A172 (cell line): ENCODE measurements around the gene VPREB3. TPM values are rescaled to one million over a fixed set of nuclear protein-coding genes. Genes with fewer than 3 reads are reported as not detected.

ENCODE experiments used
- DNase-seq: peaks from one replicate; pipeline ENCODE4 v3.0.0-alpha.2; 2015; ENCODE audit warnings: low spot score
- total RNA-seq: library from RNA; depleted of rRNA; stranded (reverse); fragments of >200 nt; shearing (Covaris generic); gene quantifications from 2 replicates; pipeline ENCODE4 v1.2.3, GENCODE V29; 2014

The VPREB3 gene
- total RNA-seq, 1 experiment from 2014 or later = not detected

GRCh38 chr22:23782703-23783102 lies 28.5 kb upstream of the VPREB3 start:
- DNase-seq = no peak

DNA sequence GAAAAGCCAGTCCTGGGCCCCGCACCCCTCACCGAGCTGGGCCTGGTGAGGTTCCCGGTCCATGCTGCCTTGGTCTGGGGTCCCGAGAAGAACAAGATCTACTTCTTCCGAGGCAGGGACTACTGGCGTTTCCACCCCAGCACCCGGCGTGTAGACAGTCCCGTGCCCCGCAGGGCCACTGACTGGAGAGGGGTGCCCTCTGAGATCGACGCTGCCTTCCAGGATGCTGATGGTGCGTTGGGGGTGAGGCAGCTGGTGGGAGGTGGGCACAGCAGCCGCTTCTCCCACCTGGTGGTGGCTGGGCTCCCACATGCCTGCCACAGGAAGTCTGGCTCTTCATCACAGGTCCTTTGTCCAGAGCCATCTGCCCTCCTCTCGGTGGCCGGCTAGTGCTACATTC lies 28.0 kb upstream of the VPREB3 start:
- DNase-seq = no peak

DNA sequence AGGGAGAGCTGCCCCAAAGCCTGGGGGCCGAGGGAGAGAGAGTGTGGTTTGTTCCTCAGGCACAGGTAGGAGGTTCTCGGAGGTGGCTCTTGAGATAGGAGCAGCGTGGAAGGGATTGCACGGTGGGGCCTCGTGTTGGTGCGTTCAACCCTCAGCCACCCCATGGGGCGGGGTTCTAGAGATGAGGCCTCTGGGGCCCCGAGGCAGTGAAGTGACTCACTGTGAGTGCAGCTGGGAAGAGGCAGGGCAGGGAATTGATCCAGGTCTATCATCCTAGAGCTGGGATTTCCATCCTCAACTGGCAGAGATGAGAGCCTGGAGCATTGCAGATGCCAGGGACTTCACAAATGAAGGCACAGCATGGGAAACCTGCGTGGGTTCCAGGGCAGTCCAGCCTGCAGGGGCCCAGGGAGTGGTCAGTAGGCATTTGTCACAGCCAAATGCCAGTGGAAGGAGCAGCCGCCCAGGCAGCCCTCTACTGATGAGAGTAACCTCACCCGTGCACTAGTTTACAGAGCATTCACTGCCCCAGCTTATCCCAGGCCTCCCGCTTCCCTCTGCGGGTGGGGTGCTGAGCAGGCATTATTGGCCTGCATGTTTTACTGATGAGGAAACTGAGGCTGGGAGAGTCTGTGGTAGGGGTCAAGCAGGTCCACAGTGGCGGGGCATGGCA lies 27.4 kb upstream of the VPREB3 start:
- DNase-seq = peak; percentile 69

GRCh38 chr22:23781065-23781464 lies 26.8 kb upstream of the VPREB3 start:
- no peak for DNase-seq

DNA sequence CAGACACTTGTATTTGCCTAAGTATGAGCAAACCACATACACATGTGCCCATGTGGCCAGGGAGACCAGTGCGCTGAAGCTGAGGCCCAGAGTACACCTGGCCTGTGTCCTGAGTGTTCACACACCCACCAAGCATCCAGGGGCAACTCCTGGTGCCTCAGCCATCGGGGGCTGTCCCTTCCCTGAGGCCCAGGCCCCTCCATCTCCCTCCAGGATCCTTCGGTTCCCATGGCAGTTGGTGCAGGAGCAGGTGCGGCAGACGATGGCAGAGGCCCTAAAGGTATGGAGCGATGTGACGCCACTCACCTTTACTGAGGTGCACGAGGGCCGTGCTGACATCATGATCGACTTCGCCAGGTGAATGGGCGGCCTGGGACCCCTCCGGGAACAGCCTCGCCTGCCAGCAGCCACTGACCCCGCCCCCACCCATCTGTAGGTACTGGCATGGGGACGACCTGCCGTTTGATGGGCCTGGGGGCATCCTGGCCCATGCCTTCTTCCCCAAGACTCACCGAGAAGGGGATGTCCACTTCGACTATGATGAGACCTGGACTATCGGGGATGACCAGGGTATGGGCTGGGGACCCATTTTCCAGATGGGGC lies 26.0 kb upstream of the VPREB3 start:
- no peak for DNase-seq

DNA sequence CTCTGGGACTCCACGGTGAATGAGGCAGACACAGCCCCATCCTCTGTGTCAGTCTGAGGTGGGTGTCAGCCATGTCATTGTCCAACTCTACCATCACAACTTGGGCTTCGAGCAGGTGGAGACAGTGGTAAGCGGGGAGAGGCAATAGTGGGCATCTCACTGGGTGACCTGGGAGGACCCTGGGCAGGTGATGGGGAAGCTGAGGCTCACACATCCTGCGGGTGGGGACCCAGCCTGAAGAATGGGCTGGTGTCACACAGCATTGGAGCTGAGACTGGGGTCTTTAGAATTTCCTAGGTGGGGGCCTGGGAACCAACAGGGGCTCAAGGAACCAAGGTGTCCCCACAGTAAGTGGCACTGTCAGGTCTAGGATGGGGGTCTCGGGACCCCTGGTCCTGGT lies 25.5 kb upstream of the VPREB3 start:
- DNase-seq = no peak

- no peak for DNase-seq
Measured at GRCh38 chr22:23779083-23779482, 24.9 kb upstream of the VPREB3 start.

- no peak for DNase-seq
Measured at GRCh38 chr22:23778577-23778900, 24.3 kb upstream of the VPREB3 start.

- no peak for DNase-seq
Measured at GRCh38 chr22:23777776-23778576, 23.8 kb upstream of the VPREB3 start.

DNA sequence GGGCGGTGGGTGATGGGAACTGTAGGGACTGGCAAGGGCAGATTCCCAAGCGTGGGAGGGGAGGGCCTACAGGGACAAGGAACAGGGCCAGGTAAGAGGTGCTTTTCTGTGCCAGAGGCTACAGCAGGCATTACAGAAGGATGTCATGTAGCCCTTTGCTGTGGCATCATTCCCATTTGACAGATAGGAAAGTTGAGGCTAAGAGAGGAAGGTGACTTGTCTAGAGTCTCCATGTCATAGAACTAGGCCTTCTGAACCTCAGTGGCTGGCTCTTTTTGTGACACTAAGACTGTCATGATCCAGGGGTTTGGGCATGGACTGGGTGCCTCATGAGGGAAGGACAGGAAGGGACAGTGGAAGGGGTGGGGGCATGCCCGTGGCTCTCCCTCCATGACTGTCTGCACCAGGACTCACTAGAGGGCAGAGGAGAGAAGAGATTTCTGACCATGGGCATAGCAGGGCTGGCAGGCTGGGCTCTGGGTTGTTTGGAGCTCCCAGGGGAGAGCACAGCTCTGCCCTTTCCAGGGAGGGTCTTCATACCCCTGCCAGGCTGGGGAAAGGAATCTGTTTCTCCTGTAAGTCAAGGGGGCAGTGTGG lies 21.7 kb upstream of the VPREB3 start:
- no peak for DNase-seq

- peak; percentile 51 for DNase-seq
Measured at GRCh38 chr22:23774922-23775436, 20.8 kb upstream of the VPREB3 start.

DNA sequence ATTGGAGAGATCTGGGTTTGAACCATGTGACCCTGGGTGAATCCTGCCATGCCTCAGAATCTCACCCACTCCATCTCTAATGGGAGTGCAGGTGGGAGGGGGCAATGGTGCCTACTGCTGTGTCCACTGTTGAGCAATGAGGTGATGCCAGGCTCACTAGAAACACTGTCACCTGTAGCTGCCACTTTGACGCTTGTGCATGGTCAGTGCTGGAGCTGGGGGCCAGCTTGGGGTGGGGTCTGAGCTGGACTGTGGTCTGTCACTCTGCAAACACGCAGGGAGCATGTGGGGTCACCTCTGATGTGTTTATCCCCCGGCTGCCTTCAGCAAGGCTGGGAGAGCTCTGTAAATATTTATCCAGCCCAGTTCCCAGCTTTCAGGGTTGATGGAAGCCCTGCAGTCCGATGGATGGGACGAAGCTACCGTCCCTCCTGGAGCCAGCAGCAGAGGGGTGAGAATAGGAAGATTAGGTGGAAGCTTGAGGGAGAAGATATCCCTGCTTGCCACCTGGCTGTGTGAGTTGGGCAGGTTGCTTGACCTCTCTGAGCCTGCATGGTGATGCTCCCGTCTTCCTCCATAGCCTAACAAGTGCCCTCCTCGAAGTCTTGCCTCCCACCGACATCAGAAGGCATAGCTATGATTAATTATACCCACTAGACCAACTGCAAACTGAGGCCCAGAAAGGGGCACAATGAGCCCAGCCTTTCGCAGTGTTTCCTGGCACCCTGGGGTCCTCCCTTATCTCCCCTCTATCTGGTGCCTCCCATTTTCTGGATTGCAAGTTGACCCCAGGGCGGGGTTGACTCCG lies 20.1 kb upstream of the VPREB3 start:
- no peak for DNase-seq

GRCh38 chr22:23773483-23774113 lies 19.4 kb upstream of the VPREB3 start:
- no peak for DNase-seq

DNA sequence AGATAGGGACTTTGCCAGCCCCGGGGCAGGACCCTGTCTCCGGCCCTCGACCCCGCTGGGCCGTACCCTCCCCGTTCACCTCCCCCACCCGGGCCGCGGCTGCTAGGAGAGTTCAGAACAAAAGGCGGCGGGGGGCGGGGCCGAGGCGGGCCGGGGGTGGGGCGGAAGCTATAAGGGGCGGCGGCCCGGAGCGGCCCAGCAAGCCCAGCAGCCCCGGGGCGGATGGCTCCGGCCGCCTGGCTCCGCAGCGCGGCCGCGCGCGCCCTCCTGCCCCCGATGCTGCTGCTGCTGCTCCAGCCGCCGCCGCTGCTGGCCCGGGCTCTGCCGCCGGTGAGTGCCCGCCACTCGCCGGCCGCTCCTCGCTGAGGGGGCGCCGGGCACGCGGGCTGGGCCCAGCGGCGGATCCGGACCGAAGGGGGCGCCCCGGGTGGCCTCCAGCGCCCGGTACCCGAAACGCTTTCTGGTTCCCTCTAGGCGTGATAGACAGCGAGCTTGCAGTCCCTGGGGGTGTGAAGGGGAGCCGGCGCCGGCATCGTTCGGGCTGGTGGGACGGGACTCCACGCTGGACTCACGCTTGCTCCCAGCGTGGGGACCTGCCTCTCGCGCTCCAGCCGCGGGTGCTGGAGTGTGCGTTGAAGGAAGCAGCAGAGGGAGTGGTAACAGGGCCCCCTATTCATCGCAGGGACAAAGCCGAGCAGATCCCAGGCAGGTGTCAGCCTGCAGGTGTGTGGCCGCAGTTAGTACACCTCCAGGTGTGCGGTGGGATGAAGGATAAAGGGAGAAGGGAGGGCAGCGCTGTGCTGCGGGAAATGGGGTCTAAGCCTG lies 18.6 kb upstream of the VPREB3 start, which contains the start of gene MMP11:
MMP11 (plus strand) TSS at position 201 of the 825 bp plus-strand sequence; CDS start at position 223, 22 bp downstream.
- no peak for DNase-seq

GRCh38 chr22:23772315-23772648 lies 18.1 kb upstream of the VPREB3 start:
- no peak for DNase-seq

DNA sequence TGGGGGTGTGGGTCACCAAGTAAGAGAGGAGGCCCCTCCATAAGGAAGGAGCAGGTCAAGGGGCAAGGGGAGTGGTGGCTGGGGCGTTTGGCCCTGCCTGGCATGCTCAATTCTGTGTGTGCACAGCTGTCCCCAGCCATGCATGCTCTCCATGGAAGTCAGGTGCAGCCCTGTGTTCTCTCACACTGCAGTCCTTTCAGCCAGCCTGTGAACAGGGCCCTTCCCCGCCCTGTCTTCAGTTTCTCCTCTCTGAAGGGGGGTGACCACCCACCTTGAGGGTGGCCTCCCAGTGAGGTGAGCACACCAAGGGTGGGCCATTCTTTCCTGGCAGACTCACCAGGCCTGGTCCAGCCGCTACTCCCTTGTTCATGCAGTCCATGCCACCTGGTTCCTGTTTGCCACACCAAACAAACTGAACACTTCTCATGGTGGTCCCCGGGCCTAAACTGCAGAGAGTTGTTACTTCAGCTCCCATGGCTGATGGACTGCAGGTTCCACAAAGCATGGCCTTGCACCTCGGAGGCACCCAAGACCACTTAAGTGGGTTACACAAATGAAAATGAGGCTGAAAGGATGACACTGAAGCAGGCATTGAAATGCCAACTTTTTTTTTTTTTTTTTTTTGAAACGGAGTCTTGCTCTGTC lies 15.2 kb upstream of the VPREB3 start:
- DNase-seq = no peak

DNA sequence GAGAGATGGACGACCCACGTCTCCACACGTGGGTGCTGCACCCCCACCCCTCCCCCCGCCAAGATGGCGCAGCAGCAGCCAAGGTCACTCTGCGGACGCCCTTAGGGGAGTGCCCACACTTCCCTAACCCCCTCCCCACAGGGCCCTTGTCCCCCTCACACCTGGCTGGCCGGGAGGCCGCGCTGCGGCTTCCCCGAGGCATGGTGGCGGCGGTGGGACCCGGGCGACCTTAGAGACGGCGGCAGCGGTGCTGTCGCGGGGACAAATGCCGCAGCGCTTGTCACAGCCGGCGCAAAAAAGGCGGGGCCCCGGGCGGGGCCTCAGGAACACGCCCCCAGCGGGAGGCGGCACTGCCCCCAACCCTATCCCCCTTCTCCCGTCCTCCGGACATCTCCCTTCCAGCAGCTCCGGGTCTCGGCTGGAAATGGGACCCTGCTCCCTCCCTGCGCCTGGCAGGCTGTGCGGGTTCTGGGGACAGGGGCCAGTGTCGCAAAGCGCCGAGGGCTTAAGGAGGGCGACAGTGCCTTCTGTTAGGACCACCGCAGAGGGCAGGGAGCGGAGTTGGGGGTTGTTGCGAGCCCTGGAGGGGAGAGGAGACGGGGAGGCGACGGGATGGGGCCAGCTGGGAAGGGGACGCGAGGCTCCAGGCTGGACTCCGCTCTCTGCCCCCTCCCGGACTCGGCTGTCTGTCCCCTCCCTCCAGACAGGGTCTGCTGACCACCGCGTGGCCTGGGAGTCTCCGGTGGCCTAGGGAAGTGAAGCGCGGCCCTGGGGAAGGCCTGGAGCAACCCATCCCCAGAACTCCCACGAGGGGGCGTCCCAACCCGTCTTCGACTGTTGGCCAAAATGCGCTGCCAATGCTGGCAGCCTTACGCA lies 13.7 kb upstream of the VPREB3 start, which contains the start of gene CHCHD10:
CHCHD10 (minus strand) TSS at position 300 of the 876 bp plus-strand sequence; CDS start at position 202, 98 bp downstream.
- no peak for DNase-seq

GRCh38 chr22:23767303-23767672 lies 13.1 kb upstream of the VPREB3 start:
- no peak for DNase-seq
